Skin of body (tissue), 2 donors: ENCODE results near the gene SKA1. TPM values are rescaled to one million over a fixed set of nuclear protein-coding genes. Genes with fewer than 3 reads are reported as not detected.
"Not testable (repeated sequence)": the region's sequence is repeated elsewhere in the genome, so short reads cannot be mapped to it uniquely, and the experiment has no call there.

Experiments
- DNase-seq: peaks from one replicate; lab custom pipeline; 2025; lab: John Stamatoyannopoulos, UW
- total RNA-seq: library from RNA; depleted of rRNA; stranded (reverse); fragments of >200 nt; gene quantifications from one replicate; pipeline ENCODE4 v1.2.3, GENCODE V29; 2014

SKA1 gene
- total RNA-seq, 1 donor from 2014 or later: 4.1 TPM

GRCh38 chr18:50428531-50429206 is 53.8 kb downstream of the SKA1 start:
- no peak for DNase-seq

GRCh38 chr18:50429207-50429948 is 54.5 kb downstream of the SKA1 start:
- no peak for DNase-seq

GRCh38 chr18:50432915-50433314 is 58.1 kb downstream of the SKA1 start:
- DNase-seq: no peak

GRCh38 chr18:50436742-50437141 is 61.9 kb downstream of the SKA1 start:
- DNase-seq: not testable (repeated sequence)

- no peak for DNase-seq
Measured at GRCh38 chr18:50439460-50440015, 64.7 kb downstream of the SKA1 start.

GRCh38 chr18:50441016-50441415 is 66.2 kb downstream of the SKA1 start:
- no peak for DNase-seq

GRCh38 chr18:50441501-50441900 is 66.7 kb downstream of the SKA1 start:
- DNase-seq: no peak

Other genes starting within 250 kb of the SKA1 start
- gene MYO5B, start 179.9 kb upstream of the SKA1 start, total RNA-seq: 12.7 TPM
- gene CFAP53, start 108.6 kb upstream of the SKA1 start, total RNA-seq: 0.30 TPM
- 39.9 TPM for gene MBD1, start 93.5 kb upstream of the SKA1 start, total RNA-seq
- gene CXXC1, start 87.4 kb upstream of the SKA1 start, total RNA-seq: 35.9 TPM
- gene MAPK4, start 185.0 kb downstream of the SKA1 start, total RNA-seq: 1.8 TPM